ENCODE measurements around the gene TPST2. TPM values are rescaled to one million over a fixed set of nuclear protein-coding genes. Genes with fewer than 3 reads are reported as not detected.
A peak's percentile ranks its signal among the peaks of the same experiment; 100 is the strongest.

TPST2 gene
- total RNA-seq, 1 experiment from 2014 or later = 17.3 TPM

GRCh38 chr22:26486394-26486793 lies 103.5 kb downstream of the TPST2 start:
- in situ Hi-C loops (cut with HindIII; ENCODE audit: low pct_unique_long_range_greater_than_20kb, low sequenced_read_pairs) = no loop called here
- DNase-seq (ENCODE audit: low read depth) = no peak

GRCh38 chr22:26485806-26486390 lies 104.0 kb downstream of the TPST2 start:
- in situ Hi-C loops (cut with HindIII; ENCODE audit: low pct_unique_long_range_greater_than_20kb, low sequenced_read_pairs) = no loop called here
- no peak for DNase-seq (ENCODE audit: low read depth)

GRCh38 chr22:26485013-26485412 lies 104.9 kb downstream of the TPST2 start:
- in situ Hi-C loops (cut with HindIII; ENCODE audit: low pct_unique_long_range_greater_than_20kb, low sequenced_read_pairs) = no loop called here
- no peak for DNase-seq (ENCODE audit: low read depth)

- no peak for DNase-seq (ENCODE audit: low read depth)
Observed at GRCh38 chr22:26484360-26484706, 105.6 kb downstream of the TPST2 start.

GRCh38 chr22:26483439-26484359 lies 106.2 kb downstream of the TPST2 start, which contains the start of the genes HPS4 and SRRD:
Gene HPS4 (minus strand): TSS chr22:26483783. CDS start chr22:26481762, 2,021 bp downstream.
Gene SRRD (plus strand): TSS chr22:26483877. CDS start chr22:26483891, 14 bp downstream.
- in situ Hi-C loops (cut with HindIII; ENCODE audit: low pct_unique_long_range_greater_than_20kb, low sequenced_read_pairs) = no loop called here
- DNase-seq (ENCODE audit: low read depth) = peak; percentile 93

More at GRCh38 chr22:26484360-26484706, 105.6 kb downstream of the TPST2 start:
- in situ Hi-C loops (cut with HindIII; ENCODE audit: low pct_unique_long_range_greater_than_20kb, low sequenced_read_pairs) = no loop called here

- in situ Hi-C loops (cut with HindIII; ENCODE audit: low pct_unique_long_range_greater_than_20kb, low sequenced_read_pairs) = no loop called here
- no peak for DNase-seq (ENCODE audit: low read depth)
Observed at GRCh38 chr22:26483043-26483438, 106.9 kb downstream of the TPST2 start.

GRCh38 chr22:26482161-26482560 lies 107.8 kb downstream of the TPST2 start:
- no peak for DNase-seq (ENCODE audit: low read depth)
- in situ Hi-C loops (cut with HindIII; ENCODE audit: low pct_unique_long_range_greater_than_20kb, low sequenced_read_pairs) = no loop called here

- no peak for DNase-seq (ENCODE audit: low read depth)
- in situ Hi-C loops (cut with HindIII; ENCODE audit: low pct_unique_long_range_greater_than_20kb, low sequenced_read_pairs) = no loop called here
Observed at GRCh38 chr22:26481694-26482093, 108.2 kb downstream of the TPST2 start.

- no peak for DNase-seq (ENCODE audit: low read depth)
- in situ Hi-C loops (cut with HindIII; ENCODE audit: low pct_unique_long_range_greater_than_20kb, low sequenced_read_pairs) = no loop called here
Observed at GRCh38 chr22:26481112-26481693, 108.7 kb downstream of the TPST2 start.

- in situ Hi-C loops (cut with HindIII; ENCODE audit: low pct_unique_long_range_greater_than_20kb, low sequenced_read_pairs) = no loop called here
- no peak for DNase-seq (ENCODE audit: low read depth)
Observed at GRCh38 chr22:26480611-26480932, 109.4 kb downstream of the TPST2 start.

GRCh38 chr22:26479792-26480610 lies 109.9 kb downstream of the TPST2 start:
- in situ Hi-C loops (cut with HindIII; ENCODE audit: low pct_unique_long_range_greater_than_20kb, low sequenced_read_pairs) = no loop called here
- DNase-seq (ENCODE audit: low read depth) = no peak

GRCh38 chr22:26479043-26479791 lies 110.7 kb downstream of the TPST2 start:
- no peak for DNase-seq (ENCODE audit: low read depth)
- in situ Hi-C loops (cut with HindIII; ENCODE audit: low pct_unique_long_range_greater_than_20kb, low sequenced_read_pairs) = no loop called here

- no peak for DNase-seq (ENCODE audit: low read depth)
- in situ Hi-C loops (cut with HindIII; ENCODE audit: low pct_unique_long_range_greater_than_20kb, low sequenced_read_pairs) = no loop called here
Observed at GRCh38 chr22:26477341-26477731, 112.6 kb downstream of the TPST2 start.

- in situ Hi-C loops (cut with HindIII; ENCODE audit: low pct_unique_long_range_greater_than_20kb, low sequenced_read_pairs) = no loop called here
- no peak for DNase-seq (ENCODE audit: low read depth)
Observed at GRCh38 chr22:26476705-26477340, 113.1 kb downstream of the TPST2 start.

GRCh38 chr22:26474682-26475081 lies 115.2 kb downstream of the TPST2 start:
- in situ Hi-C loops (cut with HindIII; ENCODE audit: low pct_unique_long_range_greater_than_20kb, low sequenced_read_pairs) = no loop called here
- peak; percentile 52 for DNase-seq (ENCODE audit: low read depth)

All from Caki2 (cell line).